Smooth muscle cell (in vitro differentiated cells): ENCODE data around the gene PATE3. TPM values are rescaled to one million over a fixed set of nuclear protein-coding genes. Genes with fewer than 3 reads are reported as not detected.

Experiments
- DNase-seq: peaks from one replicate; lab custom pipeline; 2025; ENCODE audit not compliant: unreplicated experiment; lab: John Stamatoyannopoulos, UW
- H2AFZ ChIP-seq: fragments of 200-600 bp; sonication (generic); 2 replicates; pipeline ENCODE4 v1.6.0; 2016; ENCODE audit warnings: antibody characterized with exemption, low read depth, mild to moderate bottlenecking
- H3F3A ChIP-seq: fragments of 200-600 bp; sonication (generic); 2 replicates; pipeline ENCODE4 v1.6.0; 2017; ENCODE audit warnings: antibody characterized with exemption, low read depth
- H3K27ac ChIP-seq: fragments of 200-600 bp; sonication (generic); 2 replicates; pipeline ENCODE4 v1.5.1; 2016; ENCODE audit warnings: low read depth, mild to moderate bottlenecking
- H3K27me3 ChIP-seq: fragments of 200-600 bp; sonication (generic); 2 replicates; pipeline ENCODE4 v1.6.1; 2016; ENCODE audit warnings: low read depth, mild to moderate bottlenecking
- H3K36me3 ChIP-seq: fragments of 200-600 bp; sonication (generic); 2 replicates; pipeline ENCODE4 v1.5.1; 2016; ENCODE audit warnings: low read depth
- H3K4me1 ChIP-seq: fragments of 200-600 bp; sonication (generic); 2 replicates; pipeline ENCODE4 v1.5.1; 2016; ENCODE audit warnings: low read depth
- H3K4me2 ChIP-seq: fragments of 200-600 bp; sonication (generic); 2 replicates; pipeline ENCODE4 v1.6.0; 2016; ENCODE audit warnings: mild to moderate bottlenecking
- H3K4me3 ChIP-seq: fragments of 200-600 bp; sonication (generic); 2 replicates; pipeline ENCODE4 v1.5.1; 2016; ENCODE audit warnings: mild to moderate bottlenecking
- H3K79me2 ChIP-seq: fragments of 200-600 bp; sonication (generic); 2 replicates; pipeline ENCODE4 v1.6.0; 2016; ENCODE audit warnings: low read depth, mild to moderate bottlenecking
- H3K9ac ChIP-seq: fragments of 200-600 bp; sonication (generic); 2 replicates; pipeline ENCODE4 v1.6.0; 2016; ENCODE audit warnings: low read depth
- H3K9me3 ChIP-seq: fragments of 200-600 bp; sonication (generic); replicated peaks from 2 replicates; pipeline ENCODE4 v1.5.1; 2016; ENCODE audit warnings: low read depth
- H4K20me1 ChIP-seq: fragments of 200-600 bp; sonication (generic); 2 replicates; pipeline ENCODE4 v1.6.0; 2016; ENCODE audit warnings: low read depth
- CTCF ChIP-seq: fragments of 200-600 bp; sonication (generic); IDR thresholded peaks from 2 replicates; pipeline ENCODE4 v1.5.1; 2017; ENCODE audit warnings: borderline replicate concordance, mild to moderate bottlenecking, antibody characterized with exemption; ENCODE audit not compliant: insufficient read depth, poor library complexity, severe bottlenecking
- WGBS: methylation state at CpG from one replicate; pipeline ENCODE4 v1.1.7; 2016; ENCODE audit warnings: low lambda C conversion rate; 5-methylcytosine and 5-hydroxymethylcytosine counted together
- polyA plus RNA-seq: library from polyadenylated mRNA; unstranded; fragments of >200 nt; fragmentation: Nextera tagmentation; extraction: Ambion mirVana; gene quantifications from 2 replicates; pipeline ENCODE4 v1.2.1, GENCODE V29; 2016
- total RNA-seq: library from RNA; depleted of rRNA; stranded (reverse); fragments of >200 nt; gene quantifications from 2 replicates; pipeline ENCODE4 v1.2.3, GENCODE V29; 2014

Gene PATE3
- total and polyA plus RNA-seq, 2 experiments from 2014 or later, result not detected

- no peaks in the 10 kb centered on the region for H4K20me1 ChIP-seq
- DNase-seq, result no peak
- no peaks in the 10 kb centered on the region for H3F3A ChIP-seq
- H3K4me2 ChIP-seq, result no peak overlapping the region
- H3K36me3 ChIP-seq, result no peaks in the 10 kb centered on the region
- no peak overlapping the region for H2AFZ ChIP-seq
- no peaks in the 10 kb centered on the region for H3K4me1 ChIP-seq
- H3K9ac ChIP-seq, result no peak overlapping the region
- 45% methylated on average over 2 of the region's 2 CpGs for WGBS
- no peaks in the 10 kb centered on the region for H3K9me3 ChIP-seq
- H3K79me2 ChIP-seq, result no peaks in the 10 kb centered on the region
- no peak overlapping the region for H3K4me3 ChIP-seq
- TF ChIP-seq CTCF, result no peak
- peaks cover 13% of the 10 kb centered on the region for H3K27me3 ChIP-seq
- no peak overlapping the region for H3K27ac ChIP-seq
Measured at GRCh38 chr11:125750629-125751028, 37.3 kb upstream of the PATE3 start.

- WGBS, result 92% methylated on average over 7 of the region's 7 CpGs
- H3K36me3 ChIP-seq, result no peaks in the 10 kb centered on the region
- no peaks in the 10 kb centered on the region for H3K79me2 ChIP-seq
- no peaks in the 10 kb centered on the region for H3K9me3 ChIP-seq
- TF ChIP-seq CTCF, result no peak
- no peak for DNase-seq
- H4K20me1 ChIP-seq, result no peaks in the 10 kb centered on the region
- no peak overlapping the region for H3K27ac ChIP-seq
- H3K4me1 ChIP-seq, result no peaks in the 10 kb centered on the region
- H3K4me2 ChIP-seq, result no peak overlapping the region
- no peak overlapping the region for H2AFZ ChIP-seq
- H3K27me3 ChIP-seq, result no peaks in the 10 kb centered on the region
- no peak overlapping the region for H3K9ac ChIP-seq
- H3K4me3 ChIP-seq, result no peak overlapping the region
- H3F3A ChIP-seq, result no peaks in the 10 kb centered on the region
Measured at GRCh38 chr11:125756050-125756449, 31.9 kb upstream of the PATE3 start.

- TF ChIP-seq CTCF, result no peak
- no peak overlapping the region for H3K27ac ChIP-seq
- WGBS, result 78% methylated on average over 1 of the region's 1 CpG
Measured at GRCh38 chr11:125762445-125762844, 25.5 kb upstream of the PATE3 start.

GRCh38 chr11:125763483-125763882, 24.4 kb upstream of the PATE3 start:
- no peak overlapping the region for H3K27ac ChIP-seq
- no peaks in the 10 kb centered on the region for H3F3A ChIP-seq
- no peaks in the 10 kb centered on the region for H3K9me3 ChIP-seq
- DNase-seq, result no peak
- H3K79me2 ChIP-seq, result no peaks in the 10 kb centered on the region
- no peak overlapping the region for H2AFZ ChIP-seq
- H3K4me3 ChIP-seq, result no peak overlapping the region
- no peaks in the 10 kb centered on the region for H3K27me3 ChIP-seq
- 94% methylated on average over 2 of the region's 2 CpGs for WGBS
- no peaks in the 10 kb centered on the region for H3K36me3 ChIP-seq
- TF ChIP-seq CTCF, result no peak
- no peaks in the 10 kb centered on the region for H3K4me1 ChIP-seq
- H3K9ac ChIP-seq, result no peak overlapping the region
- H4K20me1 ChIP-seq, result no peaks in the 10 kb centered on the region
- H3K4me2 ChIP-seq, result no peak overlapping the region

More at GRCh38 chr11:125762445-125762844, 25.5 kb upstream of the PATE3 start:
- no peaks in the 10 kb centered on the region for H3K9me3 ChIP-seq
- H3K36me3 ChIP-seq, result no peaks in the 10 kb centered on the region
- no peaks in the 10 kb centered on the region for H3K79me2 ChIP-seq
- H3K9ac ChIP-seq, result no peak overlapping the region
- no peak for DNase-seq
- no peak overlapping the region for H2AFZ ChIP-seq
- H3K4me3 ChIP-seq, result no peak overlapping the region
- no peaks in the 10 kb centered on the region for H3K27me3 ChIP-seq
- no peaks in the 10 kb centered on the region for H3K4me1 ChIP-seq
- no peaks in the 10 kb centered on the region for H3F3A ChIP-seq
- H3K4me2 ChIP-seq, result no peak overlapping the region
- no peaks in the 10 kb centered on the region for H4K20me1 ChIP-seq
